HCT116 (cell line): ENCODE results near the gene CHM. TPM values are rescaled to one million over a fixed set of nuclear protein-coding genes. Genes with fewer than 3 reads are reported as not detected.

Experiments
- ATAC-seq: fragments of 200-7000 bp; cut with Tn5 transposase; 2 replicates; pipeline ENCODE4 v1.9.1; 2020; ENCODE audit warnings: mild to moderate bottlenecking, moderate library complexity
- BruUV-seq: library from RNA; stranded (reverse); fragments of 400-500 nt; replicated peaks from 2 replicates; lab custom pipeline; 2021; lab: Mats Ljungman, UMichigan
- CTCF ChIA-PET: fragments of 300-600 bp; sonication (Branson Sonifier 250); formaldehyde crosslinking; loops from one replicate; lab custom pipeline; 2021; ENCODE audit warnings: antibody characterized with exemption; lab: Charles Lee
- POLR2A ChIA-PET: fragments of 300-600, 350-600 bp; sonication (Branson Sonifier 250); formaldehyde crosslinking; loops from one replicate; lab custom pipeline; 2021; ENCODE audit warnings: antibody characterized with exemption; lab: Charles Lee
- RAD21 ChIA-PET, 2 experiments: fragments of 300-600 bp; sonication (Branson Sonifier 250); formaldehyde crosslinking; loops; one replicate each; lab custom pipeline; 2023; ENCODE audit warnings: low total read pairs in 2 of 2; ENCODE audit not compliant: uncharacterized antibody in 2 of 2, unreplicated experiment in 2 of 2, low non-redundant PET in 1 of 2; lab: Charles Lee
- DNase-seq: peaks from one replicate; pipeline ENCODE4 v3.0.0-alpha.2; 2010; ENCODE audit warnings: low read depth, low spot score
- H2AFZ ChIP-seq: fragments of 200-600 bp; shearing (Covaris generic), sonication (generic); 2 replicates; pipeline ENCODE4 v1.6.1; 2017; ENCODE audit warnings: low read depth, mixed run types, mixed read lengths, antibody characterized with exemption, low read length; ENCODE audit not compliant: poor library complexity, severe bottlenecking
- H3K27ac ChIP-seq: 2 replicates; pipeline ENCODE4 v1.5.1; 2012; ENCODE audit warnings: low read depth, low read length
- H3K27me3 ChIP-seq: fragments of 200-600 bp; sonication (generic); 2 replicates; pipeline ENCODE4 v1.6.1; 2016; ENCODE audit warnings: mixed run types, low read length, mixed read lengths; ENCODE audit not compliant: insufficient read depth
- H3K36me3 ChIP-seq, 2 experiments: fragments of 200-500 bp in 1 of 2; fragments of 200-600 bp in 1 of 2; sonication (Bioruptor generic) in 1 of 2; sonication (generic) in 1 of 2; 2 replicates each; pipeline versions ENCODE4 v1.5.1 to v1.6.1; 2014 to 2016; ENCODE audit warnings: low read length in 2 of 2, inconsistent platforms in 1 of 2, mixed read lengths in 1 of 2, mixed run types in 1 of 2; ENCODE audit not compliant: insufficient read depth in 2 of 2, control insufficient read depth in 1 of 2
- H3K4me1 ChIP-seq, 2 experiments: fragments of 200-600 bp in 1 of 2; sonication (generic) in 1 of 2; 2 replicates each; pipeline versions ENCODE4 v1.5.1 to v1.6.1; 2012 to 2017; ENCODE audit warnings: low read length in 2 of 2, inconsistent platforms in 1 of 2, mild to moderate bottlenecking in 1 of 2, mixed read lengths in 1 of 2, mixed run types in 1 of 2, moderate library complexity in 1 of 2; ENCODE audit not compliant: insufficient read depth in 2 of 2, control insufficient read depth in 1 of 2
- H3K4me2 ChIP-seq: fragments of 200-600 bp; sonication (generic); 2 replicates; pipeline ENCODE4 v1.6.1; 2017; ENCODE audit warnings: mixed run types, low read length, mixed read lengths
- H3K4me3 ChIP-seq, 2 experiments: fragments of 200-600 bp in 1 of 2; sonication (generic) in 1 of 2; replicated peaks in 1 of 2; 2 replicates each; pipeline ENCODE4 v1.5.1; 2011 to 2016; ENCODE audit warnings: low read length in 2 of 2, control low read depth in 1 of 2, low read depth in 1 of 2, mild to moderate bottlenecking in 1 of 2, mixed read lengths in 1 of 2, mixed run types in 1 of 2
- H3K79me2 ChIP-seq: fragments of 200-600 bp; sonication (generic); 2 replicates; pipeline ENCODE4 v1.6.1; 2017; ENCODE audit warnings: mild to moderate bottlenecking, mixed run types, low read length, moderate library complexity, mixed read lengths; ENCODE audit not compliant: insufficient read depth
- H3K9ac ChIP-seq: fragments of 200-600 bp; sonication (generic); 2 replicates; pipeline ENCODE4 v1.6.1; 2016; ENCODE audit warnings: low read length, mixed read lengths
- H3K9me2 ChIP-seq: fragments of 200-600 bp; sonication (generic), shearing (Covaris generic); 2 replicates; pipeline ENCODE4 v1.6.1; 2017; ENCODE audit warnings: mixed run types, mild to moderate bottlenecking, moderate library complexity; ENCODE audit not compliant: insufficient read depth
- H3K9me3 ChIP-seq, 2 experiments: fragments of 200-500 bp in 1 of 2; fragments of 200-600 bp in 1 of 2; sonication (Bioruptor generic) in 1 of 2; sonication (generic) in 1 of 2; 2 replicates each; pipeline ENCODE4 v1.6.1; 2014 to 2017; ENCODE audit warnings: low read length in 2 of 2, mixed read lengths in 2 of 2, inconsistent platforms in 1 of 2, low read depth in 1 of 2, mild to moderate bottlenecking in 1 of 2, mixed run types in 1 of 2, moderate library complexity in 1 of 2; ENCODE audit not compliant: control insufficient read depth in 1 of 2, insufficient read depth in 1 of 2
- H4K20me1 ChIP-seq: fragments of 200-600 bp; sonication (generic), shearing (Covaris generic); 2 replicates; pipeline ENCODE4 v1.6.1; 2017; ENCODE audit warnings: mixed run types, mild to moderate bottlenecking, moderate library complexity; ENCODE audit not compliant: insufficient read depth
- CTCF ChIP-seq, 3 experiments: fragments of 200-600 bp in 1 of 3; sonication (generic) in 1 of 3; IDR thresholded peaks in 2 of 3; conservative IDR thresholded peaks in 1 of 3; 2 replicates each; pipeline ENCODE4 v1.5.1; 2012 to 2017; ENCODE audit warnings: low read depth in 2 of 3, low read length in 2 of 3, antibody characterized with exemption in 1 of 3, borderline replicate concordance in 1 of 3, control low read depth in 1 of 3, mild to moderate bottlenecking in 1 of 3, mixed read lengths in 1 of 3, mixed run types in 1 of 3, moderate library complexity in 1 of 3; ENCODE audit not compliant: insufficient read depth in 1 of 3
- EGR1 ChIP-seq: IDR thresholded peaks from 2 replicates; pipeline ENCODE4 v1.6.1; 2012; ENCODE audit warnings: low read depth
- EZH2 ChIP-seq: fragments of 200-600 bp; sonication (generic); IDR thresholded peaks from 2 replicates; pipeline ENCODE4 v1.6.1; 2017; ENCODE audit warnings: antibody characterized with exemption, mixed run types
- MAX ChIP-seq: IDR thresholded peaks from 2 replicates; pipeline ENCODE4 v1.6.1; 2012
- POLR2A ChIP-seq: IDR thresholded peaks from 2 replicates; pipeline ENCODE4 v1.7.0; 2011; ENCODE audit warnings: borderline replicate concordance; ENCODE audit not compliant: insufficient read depth, insufficient read length; ENCODE audit errors: extremely low read depth
- POLR2AphosphoS5 ChIP-seq: IDR thresholded peaks from 2 replicates; pipeline ENCODE4 v1.6.1; 2011; ENCODE audit warnings: mild to moderate bottlenecking, low read depth, low read length, moderate library complexity
- SIN3A ChIP-seq: IDR thresholded peaks from 2 replicates; pipeline ENCODE4 v1.6.1; 2012; ENCODE audit warnings: low read depth
- SRF ChIP-seq: IDR thresholded peaks from 2 replicates; pipeline ENCODE4 v1.6.1; 2012; ENCODE audit warnings: low read depth
- YY1 ChIP-seq: IDR thresholded peaks from 2 replicates; pipeline ENCODE4 v1.6.1; 2011; ENCODE audit warnings: low read length, low read depth, moderate library complexity, mild to moderate bottlenecking; ENCODE audit not compliant: insufficient replicate concordance; ENCODE audit errors: extremely low read depth
- ZFX ChIP-seq: fragments of 450-650 bp; IDR thresholded peaks from 2 replicates; pipeline ENCODE4 v1.6.1; 2017
- ZNF274 ChIP-seq: fragments of 200-500 bp; sonication (Bioruptor generic); IDR thresholded peaks from 2 replicates; pipeline ENCODE4 v1.6.1; 2014; ENCODE audit warnings: mild to moderate bottlenecking, low read depth, low read length, inconsistent platforms
- intact Hi-C: fragments of 100-400 bp; cut with micrococcal nuclease; formaldehyde crosslinking; loops from 2 replicates; pipeline ENCODE4 v1.10.0; 2022
- total RNA-seq: library from RNA; stranded (reverse); gene quantifications from one replicate; pipeline ENCODE4 v1.2.1, GENCODE V29; 2021; ENCODE audit not compliant: unreplicated experiment

The CHM gene
- total RNA-seq, 1 experiment from 2014 or later: 17.1 TPM

- H3K9ac ChIP-seq: no peak overlapping the region
- H3K36me3 ChIP-seq: no peaks in the 10 kb centered on the region
- no peak for ATAC-seq
- H3K4me3 ChIP-seq: no peak overlapping the region
- H3K9me2 ChIP-seq: no peaks in the 10 kb centered on the region
- H3K9me3 ChIP-seq: no peaks in the 10 kb centered on the region
- intact Hi-C loops: no loop called here
- ChIA-PET POLR2A (no interaction called here), RAD21 (no interaction called here), CTCF (no interaction called here)
- no peak overlapping the region for H3K4me2 ChIP-seq
- H3K27ac ChIP-seq: no peak overlapping the region
- TF ChIP-seq POLR2AphosphoS5 (no peak), CTCF (IDR thresholded peaks at IDR 0.05 in 2 of 3, conservative IDR thresholded peaks at IDR 0.05 in 1 of 3; ENCODE audit: borderline replicate concordance in 1 of 3, insufficient read depth in 1 of 3, low read depth in 2 of 3, low read length in 2 of 3) (no peak), POLR2A (no peak), EZH2 (no peak), MAX (no peak), YY1 (no peak), SRF (no peak), ZFX (no peak), ZNF274 (no peak), EGR1 (no peak), SIN3A (no peak)
- H3K27me3 ChIP-seq: no peaks in the 10 kb centered on the region
- no TSS peak for BruUV-seq
- H3K4me1 ChIP-seq: peaks cover 0 to 12% of the 10 kb centered on the region in 2 experiments; a peak in 1 of 4 replicates
- no peak for DNase-seq
- H3K79me2 ChIP-seq: 0 out of 2 replicates have a peak, but pooled peaks cover 4% of the 10 kb centered on the region
- H4K20me1 ChIP-seq: no peaks in the 10 kb centered on the region
- no peak overlapping the region for H2AFZ ChIP-seq
These were observed 59.0 kb downstream of the CHM start for GRCh38 chrX:85988353-85988752.
